HG03064 (cell line): ENCODE measurements around the gene KCNH2.

Experiments used
- ATAC-seq: cut with Tn5 transposase; IDR thresholded peaks from one replicate; pipeline ENCODE4 v1.9.1; 2021; ENCODE audit warnings: low read depth; ENCODE audit not compliant: unreplicated experiment

KCNH2 gene

DNA sequence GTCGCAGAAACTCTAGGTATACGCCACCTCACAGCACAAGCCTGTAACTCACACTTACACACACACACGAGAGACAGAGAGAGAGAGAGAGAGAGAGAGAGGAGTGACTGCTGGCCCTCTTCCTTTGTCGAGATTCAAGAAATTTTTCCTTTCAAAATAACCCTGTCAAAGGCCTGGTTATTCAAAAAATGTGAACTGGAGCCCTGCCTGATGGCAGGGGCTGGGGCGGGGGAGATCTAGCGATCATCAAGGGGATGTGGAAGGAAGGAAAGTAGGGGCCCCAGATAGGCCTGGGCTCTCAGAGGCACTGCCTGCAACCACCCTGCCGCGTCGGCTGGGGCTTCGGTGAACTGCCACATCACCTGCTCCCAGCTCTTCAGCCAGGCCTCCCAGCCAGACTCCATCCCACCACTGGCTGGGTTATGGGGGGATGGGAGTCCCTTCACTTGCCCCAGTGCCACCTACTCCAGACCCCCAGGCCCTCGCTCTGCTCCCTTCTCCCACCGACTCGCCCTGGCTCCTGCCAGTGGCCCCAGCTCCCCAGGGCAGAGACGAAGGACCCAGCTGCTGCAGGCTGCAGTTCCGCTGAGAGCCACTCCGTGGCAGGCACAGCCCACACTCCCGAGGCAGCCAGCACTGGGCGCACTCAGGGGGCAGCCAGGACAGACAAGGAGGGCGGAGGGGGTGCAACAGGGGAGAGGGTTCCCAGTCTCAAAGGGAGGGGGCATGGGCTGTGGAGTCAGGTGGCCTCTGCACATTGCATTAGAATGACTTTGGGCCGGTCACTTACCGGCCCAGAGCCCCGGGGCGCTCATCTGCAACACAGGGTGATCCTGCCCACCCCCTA lies 15.3 kb downstream of the KCNH2 start:
- no peak for ATAC-seq

DNA sequence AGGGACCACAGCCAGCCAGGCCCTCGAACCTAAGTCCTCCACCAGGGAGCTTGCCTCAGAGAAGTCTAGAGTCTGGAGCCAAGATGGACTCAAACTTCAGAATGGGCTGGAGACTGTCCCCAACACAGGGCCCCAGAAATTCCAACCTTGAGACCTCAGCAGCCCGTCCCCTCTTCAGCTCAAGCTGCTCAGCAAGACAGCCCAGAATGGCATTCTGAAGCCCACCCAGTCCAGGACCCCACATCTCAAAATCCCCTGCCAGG lies 15.9 kb downstream of the KCNH2 start:
- ATAC-seq = no peak

DNA sequence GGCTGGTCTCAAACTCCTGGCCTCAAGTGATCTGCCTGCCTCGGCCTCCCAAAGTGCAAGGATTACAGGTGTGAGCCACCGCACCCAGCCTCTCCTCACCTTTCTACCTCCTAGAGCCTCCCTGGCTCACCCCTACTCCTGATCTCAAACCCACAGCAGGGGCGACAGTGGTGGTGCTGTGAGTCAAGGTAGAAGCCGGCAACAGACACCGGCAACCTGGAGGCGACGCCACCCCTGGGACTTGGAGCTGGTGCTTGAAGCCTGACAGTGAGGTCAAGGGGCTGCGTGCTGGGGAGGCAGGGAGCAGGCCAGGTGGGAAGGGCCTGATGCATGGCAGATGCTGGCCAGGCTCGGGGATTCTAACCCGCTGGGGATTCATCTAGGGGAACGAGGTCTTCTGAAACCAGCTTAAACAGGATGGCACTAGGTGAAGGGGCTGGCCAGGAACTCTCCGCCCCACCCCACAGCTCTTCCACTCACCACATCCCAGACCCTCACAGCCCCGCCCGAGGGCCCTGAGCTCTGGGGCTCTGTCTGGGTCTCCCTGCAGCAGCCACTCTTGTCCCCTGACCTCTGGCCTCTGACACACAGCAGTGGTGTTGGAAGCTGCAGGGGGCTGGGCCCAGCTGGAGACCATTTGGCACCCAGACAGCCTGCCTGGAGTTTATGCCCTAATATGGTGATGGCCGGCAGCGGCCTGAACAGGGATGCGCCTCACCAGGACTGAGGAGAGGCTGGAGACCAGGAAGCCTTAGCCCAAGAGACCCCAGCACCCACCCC lies 16.4 kb downstream of the KCNH2 start:
- ATAC-seq = no peak

GRCh38 chr7:150959739-150960734 lies 18.1 kb downstream of the KCNH2 start:
- ATAC-seq = no peak

GRCh38 chr7:150959081-150959480 lies 19.0 kb downstream of the KCNH2 start:
- no peak for ATAC-seq

DNA sequence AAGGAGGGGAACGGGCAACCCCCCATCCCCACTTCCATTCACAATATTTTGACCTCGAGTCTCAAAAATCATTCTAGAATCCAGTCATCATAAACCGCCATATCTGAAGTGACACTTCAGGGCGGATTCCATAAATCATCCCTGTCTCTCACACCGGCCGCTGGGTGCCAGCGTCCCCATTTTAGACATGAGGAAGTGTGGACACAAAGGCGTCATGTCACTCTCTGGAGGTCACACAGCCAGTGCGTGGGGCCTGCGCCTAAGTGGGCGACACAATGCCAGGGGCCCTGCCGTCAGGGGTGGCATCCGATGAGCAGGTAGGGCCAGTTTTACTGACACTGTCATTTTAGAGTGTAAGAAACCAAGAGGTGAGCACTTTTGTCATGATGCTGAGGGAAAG lies 19.5 kb downstream of the KCNH2 start:
- no peak for ATAC-seq

GRCh38 chr7:150958062-150958552 lies 20.0 kb downstream of the KCNH2 start:
- no peak for ATAC-seq

DNA sequence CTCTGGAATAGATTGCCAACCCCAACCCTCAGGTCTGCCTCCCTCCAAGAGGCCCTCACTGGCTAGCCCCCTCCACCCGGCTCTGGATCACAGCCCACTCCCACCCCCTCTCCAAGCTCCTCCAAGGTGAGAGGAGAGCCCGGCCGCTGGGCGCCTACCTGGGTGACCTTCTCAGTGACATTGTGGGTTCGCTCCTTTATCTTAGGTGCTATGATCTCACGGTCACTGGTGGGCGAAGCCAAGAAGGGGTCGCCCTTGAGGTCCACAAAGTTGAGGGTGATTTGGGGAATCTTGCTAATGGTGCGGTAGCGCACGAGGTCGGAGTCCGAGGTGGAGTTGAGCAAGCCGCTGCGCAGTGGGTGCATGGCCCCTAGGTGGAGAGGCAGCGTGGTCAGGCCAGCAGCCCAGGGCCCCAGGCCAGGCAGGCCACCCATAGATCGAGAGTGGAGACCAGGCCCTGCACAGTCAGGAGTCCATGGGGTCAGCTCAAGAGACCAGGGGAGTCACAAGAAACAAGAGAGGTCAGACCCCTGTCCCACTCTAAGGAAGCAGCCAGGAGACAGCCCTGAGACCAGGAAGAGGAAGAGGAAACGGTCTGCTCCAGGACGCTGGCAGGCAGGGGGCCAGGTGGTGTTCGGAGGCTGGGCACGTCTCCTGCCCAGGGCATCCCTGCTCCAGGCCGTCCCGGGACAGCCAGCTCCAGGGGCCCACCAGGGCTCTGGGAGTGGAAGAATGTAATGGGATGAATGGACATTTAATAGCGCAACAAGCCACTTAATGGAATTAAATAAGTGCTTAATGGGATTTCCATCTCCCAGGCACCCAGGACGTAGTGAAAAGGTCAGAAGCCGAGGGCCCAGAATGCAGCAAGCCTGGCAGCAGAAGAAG lies 20.7 kb downstream of the KCNH2 start:
- no peak for ATAC-seq

GRCh38 chr7:150956395-150957132 lies 21.6 kb downstream of the KCNH2 start:
- ATAC-seq = no peak

DNA sequence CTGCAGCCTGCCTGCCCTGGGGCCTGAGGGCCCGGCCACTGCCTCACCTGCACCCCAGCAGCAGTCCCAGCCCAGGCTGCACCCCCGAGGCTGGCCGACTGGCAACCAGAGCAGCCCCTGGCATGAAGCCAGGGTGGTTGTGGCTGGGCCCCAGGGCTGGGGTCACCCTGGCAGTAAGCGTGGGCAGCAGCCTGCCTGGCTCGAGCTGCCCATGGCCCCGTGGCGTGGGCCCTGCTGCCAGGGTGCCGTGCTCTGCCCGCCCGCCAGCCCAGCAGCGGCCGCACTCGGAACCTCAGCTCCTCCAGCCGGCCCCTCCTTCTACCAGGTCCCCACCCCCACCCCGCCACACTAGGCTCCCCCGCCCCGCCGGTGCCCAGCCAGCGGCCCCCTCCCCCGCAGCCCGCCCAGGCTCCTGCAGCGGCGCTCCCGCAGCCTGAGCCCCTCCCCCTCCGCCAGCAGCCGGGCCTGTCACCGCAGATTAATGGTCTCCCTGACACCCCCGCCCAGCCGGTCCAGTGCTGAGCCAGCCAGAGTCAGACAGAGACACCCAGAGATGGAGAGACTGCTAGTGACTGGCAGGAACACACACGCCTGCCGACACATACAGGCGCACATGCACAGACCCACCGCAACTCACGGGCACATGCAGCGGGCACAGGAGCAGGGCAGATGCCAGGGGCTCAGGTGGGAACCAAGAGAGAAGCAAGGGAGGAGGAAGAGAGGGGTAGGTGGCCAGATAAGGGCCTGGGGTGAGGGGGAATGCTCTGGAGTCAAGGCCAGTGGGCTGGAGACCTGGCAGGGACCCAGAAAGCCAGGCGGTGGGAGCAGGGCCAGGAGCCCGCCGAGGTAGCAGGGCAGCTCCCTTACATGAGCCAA lies 22.4 kb downstream of the KCNH2 start:
- no peak for ATAC-seq

GRCh38 chr7:150954986-150955518 lies 23.1 kb downstream of the KCNH2 start:
- no peak for ATAC-seq

- ATAC-seq = no peak
These were observed 23.7 kb downstream of the KCNH2 start for GRCh38 chr7:150954201-150954985.

GRCh38 chr7:150953061-150953997 lies 24.8 kb downstream of the KCNH2 start:
- ATAC-seq = no peak

DNA sequence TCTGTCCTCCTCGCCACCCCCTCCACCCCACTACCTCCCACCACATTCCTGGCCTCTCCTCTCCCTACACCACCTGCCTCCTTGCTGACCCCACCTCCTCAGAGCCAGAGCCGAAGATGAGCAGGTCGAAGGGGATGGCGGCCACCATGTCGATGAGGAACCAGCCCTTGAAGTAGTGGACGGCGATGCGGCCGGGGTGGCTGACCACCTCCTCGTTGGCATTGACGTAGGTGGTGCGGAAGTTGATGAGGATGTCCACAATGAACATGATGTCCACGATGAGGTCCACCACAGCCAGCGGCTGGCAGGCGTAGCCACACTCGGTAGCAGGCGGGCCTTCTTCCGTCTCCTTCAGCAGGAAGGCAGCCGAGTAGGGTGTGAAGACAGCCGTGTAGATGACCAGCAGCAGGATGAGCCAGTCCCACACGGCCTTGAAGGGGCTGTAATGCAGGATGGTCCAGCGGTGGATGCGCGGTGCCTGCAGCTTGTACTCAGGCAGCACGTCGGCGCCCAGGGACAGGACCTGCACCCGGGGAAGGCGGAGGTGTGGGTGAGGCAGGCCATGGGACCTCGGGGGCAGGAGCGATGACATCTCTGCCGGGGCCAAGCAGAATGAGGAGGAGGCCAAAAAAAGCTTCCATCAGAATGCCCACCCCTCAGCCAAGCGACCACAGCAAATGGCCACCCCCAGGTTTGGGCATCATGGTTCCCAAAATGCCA lies 25.6 kb downstream of the KCNH2 start:
- ATAC-seq = no peak

- no peak for ATAC-seq
These were observed 26.6 kb downstream of the KCNH2 start for GRCh38 chr7:150951521-150951920.

GRCh38 chr7:150951181-150951520 lies 27.0 kb downstream of the KCNH2 start:
- ATAC-seq = no peak
